Choroid plexus epithelial cell (primary cell): ENCODE measurements around the gene SUCO.
A peak's percentile ranks its signal among the peaks of the same experiment; 100 is the strongest.

Experiments
- DNase-seq: peaks from one replicate; pipeline ENCODE4 v3.0.0-alpha.2; 2010; ENCODE audit warnings: low read depth
- H3K4me3 ChIP-seq: 2 replicates; pipeline ENCODE4 v1.5.1; 2011; ENCODE audit warnings: low read depth, mild to moderate bottlenecking, control low read depth, low read length, moderate library complexity
- CTCF ChIP-seq: conservative IDR thresholded peaks from 2 replicates; pipeline ENCODE4 v1.5.1; 2011; ENCODE audit warnings: low read depth, mild to moderate bottlenecking, control low read depth, inconsistent platforms, low read length, moderate library complexity

The SUCO gene

GRCh38 chr1:172602706-172603105 lies 69.8 kb downstream of the SUCO start:
- TF ChIP-seq CTCF, result no peak
- no peak overlapping the region for H3K4me3 ChIP-seq
- no peak for DNase-seq

GRCh38 chr1:172603816-172604215 lies 70.9 kb downstream of the SUCO start:
- TF ChIP-seq CTCF, result no peak
- H3K4me3 ChIP-seq, result no peak overlapping the region
- no peak for DNase-seq

- H3K4me3 ChIP-seq, result no peak overlapping the region
- no peak for DNase-seq
- TF ChIP-seq CTCF, result no peak
Measured at GRCh38 chr1:172605641-172606040, 72.7 kb downstream of the SUCO start.

GRCh38 chr1:172607145-172607544 lies 74.2 kb downstream of the SUCO start:
- no peak overlapping the region for H3K4me3 ChIP-seq
- DNase-seq, result no peak
- no peak for TF ChIP-seq CTCF

GRCh38 chr1:172608098-172608601 lies 75.2 kb downstream of the SUCO start:
- DNase-seq, result no peak
- no peak for TF ChIP-seq CTCF
- no peak overlapping the region for H3K4me3 ChIP-seq

GRCh38 chr1:172609528-172609927 lies 76.6 kb downstream of the SUCO start:
- peak; percentile 47 for TF ChIP-seq CTCF
- H3K4me3 ChIP-seq, result no peak overlapping the region
- DNase-seq, result peak; percentile 60

- no peak for TF ChIP-seq CTCF
- H3K4me3 ChIP-seq, result no peak overlapping the region
- DNase-seq, result no peak
Measured at GRCh38 chr1:172612478-172612877, 79.5 kb downstream of the SUCO start.
